WTC11 (cell line): ENCODE measurements around the gene NXT2. TPM values are rescaled to one million over a fixed set of nuclear protein-coding genes. Genes with fewer than 3 reads are reported as not detected.

Experiments used
- total RNA-seq: library from RNA; stranded (reverse); gene quantifications from 3 replicates; pipeline ENCODE4 v1.2.3, GENCODE V29; 2021

Gene NXT2
- total RNA-seq, 1 experiment from 2014 or later: 10.4 TPM

Other genes starting within 250 kb of the NXT2 start
- 0.09 TPM in 1 of 3 replicates, not detected in the others for gene GUCY2F, start 54.8 kb upstream of the NXT2 start, total RNA-seq
- 2.2 to 3.4 TPM (median 2.7 TPM) in 3 replicates for gene KCNE5, start 88.3 kb downstream of the NXT2 start, total RNA-seq
- 46.7 to 57.7 TPM (median 47.2 TPM) in 3 replicates for gene ACSL4, start 196.4 kb downstream of the NXT2 start, total RNA-seq